GM19023 (cell line): Measurements from ENCODE around the gene HMGA1.
"Not testable (repeated sequence)": the region's sequence is repeated elsewhere in the genome, so short reads cannot be mapped to it uniquely, and the experiment has no call there.

ENCODE experiments used
- ATAC-seq: cut with Tn5 transposase; IDR thresholded peaks from one replicate; pipeline ENCODE4 v1.9.1; 2021; ENCODE audit warnings: mild to moderate bottlenecking, moderate library complexity; ENCODE audit not compliant: unreplicated experiment

The HMGA1 gene

GRCh38 chr6:34239893-34240292, 3.2 kb downstream of the HMGA1 start:
- no peak for ATAC-seq

GRCh38 chr6:34240329-34241248, 3.9 kb downstream of the HMGA1 start:
- ATAC-seq, result no peak

GRCh38 chr6:34241351-34242215, 4.9 kb downstream of the HMGA1 start:
- ATAC-seq, result no peak

GRCh38 chr6:34242252-34243130, 5.8 kb downstream of the HMGA1 start:
- no peak for ATAC-seq

GRCh38 chr6:34243131-34243771, 6.6 kb downstream of the HMGA1 start:
- no peak for ATAC-seq

- ATAC-seq, result no peak
Measured at GRCh38 chr6:34243901-34244884, 7.5 kb downstream of the HMGA1 start.

GRCh38 chr6:34245032-34245760, 8.5 kb downstream of the HMGA1 start:
- ATAC-seq, result not testable (repeated sequence)

GRCh38 chr6:34245761-34246140, 9.1 kb downstream of the HMGA1 start:
- not testable (repeated sequence) for ATAC-seq

- ATAC-seq, result no peak
Measured at GRCh38 chr6:34246249-34246562, 9.5 kb downstream of the HMGA1 start.

- ATAC-seq, result no peak
Measured at GRCh38 chr6:34246563-34247391, 10.1 kb downstream of the HMGA1 start.

GRCh38 chr6:34247481-34248197, 11.0 kb downstream of the HMGA1 start:
- no peak for ATAC-seq

- ATAC-seq, result peak; percentile 42
Measured at GRCh38 chr6:34248198-34248726, 11.6 kb downstream of the HMGA1 start.

GRCh38 chr6:34248727-34249468, 12.2 kb downstream of the HMGA1 start, which contains the start of gene SMIM29:
SMIM29 (minus strand) TSS chr6:34249006; CDS start chr6:34247791, 1,215 bp downstream.
- ATAC-seq, result peak; percentile 83

GRCh38 chr6:34249469-34250261, 13.0 kb downstream of the HMGA1 start:
- ATAC-seq, result peak; percentile 28

GRCh38 chr6:34252395-34252794, 15.7 kb downstream of the HMGA1 start:
- ATAC-seq, result not testable (repeated sequence)
